ENCODE results near the gene ARHGAP27.

The ARHGAP27 gene

DNA sequence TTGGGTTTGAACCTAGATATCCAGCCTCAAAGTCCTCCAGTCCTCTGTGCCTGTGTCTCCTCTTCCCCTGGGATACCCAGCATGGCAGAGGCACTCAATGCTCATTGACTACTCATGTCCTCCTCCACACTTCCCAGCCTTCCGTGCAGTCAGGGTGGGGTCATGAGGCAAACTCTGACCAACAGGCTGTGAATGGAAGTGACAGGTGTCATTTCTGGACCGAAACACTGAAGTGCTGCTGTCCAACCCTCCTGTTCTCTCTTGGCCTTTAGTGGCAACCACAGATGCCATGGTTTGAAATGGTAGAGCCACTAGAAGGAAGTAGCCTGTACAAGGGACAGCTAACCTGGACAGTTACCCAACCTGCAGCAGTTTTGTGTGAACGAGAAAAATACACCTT, 69.2 kb downstream of the ARHGAP27 start:
- no peak overlapping the region for H2BK5ac ChIP-seq (ENCODE audit: low read length)
- H3K14ac ChIP-seq (ENCODE audit: low read length) = no peak overlapping the region
- H2BK15ac ChIP-seq (ENCODE audit: low read length) = no peak overlapping the region
- no peak overlapping the region for H4K91ac ChIP-seq (ENCODE audit: low read depth, low read length, poor library complexity)
- no peak overlapping the region for H3K27ac ChIP-seq (replicated peaks; ENCODE audit: low read length)
- peaks cover 0 to 2% of the 10 kb centered on the region in 2 donors for H3K9me3 ChIP-seq (replicated peaks in 1 of 2; ENCODE audit: control insufficient read depth in 2 of 2, insufficient read depth in 1 of 2, low read depth in 1 of 2, low read length in 2 of 2)
- no CpG with 5 or more reads among the region's 3 CpGs for WGBS, 2 donors (ENCODE audit: extremely low coverage in 2 of 2, insufficient read length in 2 of 2, insufficient replicate concordance in 1 of 2)
- no peak overlapping the region for H3K18ac ChIP-seq (ENCODE audit: low read length)
- no peak overlapping the region for H2BK120ac ChIP-seq (ENCODE audit: low read depth, low read length)
- H2BK12ac ChIP-seq (ENCODE audit: low read length) = no peak overlapping the region
- no peak overlapping the region for H3K4me2 ChIP-seq (ENCODE audit: insufficient read depth, low read length, poor library complexity, severe bottlenecking)
- H4K8ac ChIP-seq (ENCODE audit: low read depth, low read length) = no peak overlapping the region
- peaks cover 4 to 14% of the 10 kb centered on the region in 2 donors for H3K4me1 ChIP-seq (ENCODE audit: control insufficient read depth in 2 of 2, insufficient read depth in 1 of 2, low read depth in 1 of 2, low read length in 2 of 2)
- H2AK5ac ChIP-seq (ENCODE audit: low read depth, low read length) = no peak overlapping the region
- H3K4me3 ChIP-seq (ENCODE audit: low read length in 2 of 2) = no peak overlapping the region
- DNase-seq (ENCODE audit: low spot score) = no peak
- H3K79me1 ChIP-seq (ENCODE audit: low read depth, low read length) = no peaks in the 10 kb centered on the region
- H2AFZ ChIP-seq (ENCODE audit: low read length) = no peak overlapping the region
- H3K27me3 ChIP-seq (ENCODE audit: control insufficient read depth in 3 of 3, insufficient read depth in 3 of 3, low read depth in 1 of 3, low read length in 3 of 3) = peaks cover 0 to 4% (median 0%) of the 10 kb centered on the region in 3 experiments
- H3K36me3 ChIP-seq (replicated peaks in 1 of 2; ENCODE audit: control insufficient read depth in 2 of 2, insufficient read depth in 2 of 2, low read length in 2 of 2) = no peaks in the 10 kb centered on the region
- H3K4ac ChIP-seq (ENCODE audit: low read length) = no peak overlapping the region
- H3K23ac ChIP-seq (ENCODE audit: low read depth, low read length, poor library complexity) = no peak overlapping the region
- no peak overlapping the region for H3K9ac ChIP-seq (ENCODE audit: low read depth, low read length, poor library complexity)

GRCh38 chr17:45361976-45362375, 70.7 kb downstream of the ARHGAP27 start:
- no peak overlapping the region for H2AK5ac ChIP-seq (ENCODE audit: low read depth, low read length)
- no peaks in the 10 kb centered on the region for H3K79me1 ChIP-seq (ENCODE audit: low read depth, low read length)
- no peak for DNase-seq (ENCODE audit: low spot score)
- no peak overlapping the region for H3K4ac ChIP-seq (ENCODE audit: low read length)
- H3K27ac ChIP-seq (replicated peaks; ENCODE audit: low read length) = no peak overlapping the region
- peaks cover 4 to 10% of the 10 kb centered on the region in 2 donors for H3K4me1 ChIP-seq (ENCODE audit: control insufficient read depth in 2 of 2, insufficient read depth in 1 of 2, low read depth in 1 of 2, low read length in 2 of 2)
- H3K9me3 ChIP-seq (replicated peaks in 1 of 2; ENCODE audit: control insufficient read depth in 2 of 2, insufficient read depth in 1 of 2, low read depth in 1 of 2, low read length in 2 of 2) = peaks cover 0 to 2% of the 10 kb centered on the region in 2 donors
- no peak overlapping the region for H2BK12ac ChIP-seq (ENCODE audit: low read length)
- H3K27me3 ChIP-seq (ENCODE audit: control insufficient read depth in 3 of 3, insufficient read depth in 3 of 3, low read depth in 1 of 3, low read length in 3 of 3) = peaks cover 0 to 4% (median 0%) of the 10 kb centered on the region in 3 experiments
- H3K23ac ChIP-seq (ENCODE audit: low read depth, low read length, poor library complexity) = no peak overlapping the region
- H3K36me3 ChIP-seq (replicated peaks in 1 of 2; ENCODE audit: control insufficient read depth in 2 of 2, insufficient read depth in 2 of 2, low read length in 2 of 2) = no peaks in the 10 kb centered on the region
- H3K4me2 ChIP-seq (ENCODE audit: insufficient read depth, low read length, poor library complexity, severe bottlenecking) = no peak overlapping the region
- H3K4me3 ChIP-seq (ENCODE audit: low read length in 2 of 2) = no peak overlapping the region
- H3K9ac ChIP-seq (ENCODE audit: low read depth, low read length, poor library complexity) = no peak overlapping the region
- no peak overlapping the region for H3K18ac ChIP-seq (ENCODE audit: low read length)
- WGBS, 2 donors (ENCODE audit: extremely low coverage in 2 of 2, insufficient read length in 2 of 2, insufficient replicate concordance in 1 of 2) = no CpG with 5 or more reads among the region's 4 CpGs
- H2BK120ac ChIP-seq (ENCODE audit: low read depth, low read length) = no peak overlapping the region
- H4K91ac ChIP-seq (ENCODE audit: low read depth, low read length, poor library complexity) = no peak overlapping the region
- H2AFZ ChIP-seq (ENCODE audit: low read length) = no peak overlapping the region
- no peak overlapping the region for H3K14ac ChIP-seq (ENCODE audit: low read length)
- no peak overlapping the region for H2BK5ac ChIP-seq (ENCODE audit: low read length)
- H4K8ac ChIP-seq (ENCODE audit: low read depth, low read length) = no peak overlapping the region
- H2BK15ac ChIP-seq (ENCODE audit: low read length) = no peak overlapping the region

- no peak overlapping the region for H3K27ac ChIP-seq (replicated peaks; ENCODE audit: low read length)
- H3K4me2 ChIP-seq (ENCODE audit: insufficient read depth, low read length, poor library complexity, severe bottlenecking) = no peak overlapping the region
- H3K4ac ChIP-seq (ENCODE audit: low read length) = no peak overlapping the region
- H3K36me3 ChIP-seq (replicated peaks in 1 of 2; ENCODE audit: control insufficient read depth in 2 of 2, insufficient read depth in 2 of 2, low read length in 2 of 2) = no peaks in the 10 kb centered on the region
- no CpG with 5 or more reads among the region's 3 CpGs for whole genome bisulfite sequencing, 2 donors (ENCODE audit: extremely low coverage in 2 of 2, insufficient read length in 2 of 2, insufficient replicate concordance in 1 of 2)
- no peak overlapping the region for H3K14ac ChIP-seq (ENCODE audit: low read length)
- no peak overlapping the region for H2AK5ac ChIP-seq (ENCODE audit: low read depth, low read length)
- peaks cover 0 to 4% (median 0%) of the 10 kb centered on the region in 3 experiments for H3K27me3 ChIP-seq (ENCODE audit: control insufficient read depth in 3 of 3, insufficient read depth in 3 of 3, low read depth in 1 of 3, low read length in 3 of 3)
- no peak overlapping the region for H3K18ac ChIP-seq (ENCODE audit: low read length)
- H4K8ac ChIP-seq (ENCODE audit: low read depth, low read length) = no peak overlapping the region
- peaks cover 4 to 7% of the 10 kb centered on the region in 2 donors for H3K4me1 ChIP-seq (ENCODE audit: control insufficient read depth in 2 of 2, insufficient read depth in 1 of 2, low read depth in 1 of 2, low read length in 2 of 2)
- no peaks in the 10 kb centered on the region for H3K79me1 ChIP-seq (ENCODE audit: low read depth, low read length)
- no peak overlapping the region for H2BK120ac ChIP-seq (ENCODE audit: low read depth, low read length)
- H3K23ac ChIP-seq (ENCODE audit: low read depth, low read length, poor library complexity) = no peak overlapping the region
- H2BK5ac ChIP-seq (ENCODE audit: low read length) = no peak overlapping the region
- no peak overlapping the region for H3K4me3 ChIP-seq (ENCODE audit: low read length in 2 of 2)
- no peak overlapping the region for H2BK15ac ChIP-seq (ENCODE audit: low read length)
- peaks cover 0 to 2% of the 10 kb centered on the region in 2 donors for H3K9me3 ChIP-seq (replicated peaks in 1 of 2; ENCODE audit: control insufficient read depth in 2 of 2, insufficient read depth in 1 of 2, low read depth in 1 of 2, low read length in 2 of 2)
- no peak overlapping the region for H4K91ac ChIP-seq (ENCODE audit: low read depth, low read length, poor library complexity)
- no peak overlapping the region for H2BK12ac ChIP-seq (ENCODE audit: low read length)
- H2AFZ ChIP-seq (ENCODE audit: low read length) = no peak overlapping the region
- DNase-seq (ENCODE audit: low spot score) = no peak
- no peak overlapping the region for H3K9ac ChIP-seq (ENCODE audit: low read depth, low read length, poor library complexity)
Observed at GRCh38 chr17:45361451-45361850, 71.2 kb downstream of the ARHGAP27 start.

GRCh38 chr17:45357364-45357997, 75.2 kb downstream of the ARHGAP27 start:
- H2BK5ac ChIP-seq (ENCODE audit: low read length) = no peak overlapping the region
- no peak overlapping the region for H3K18ac ChIP-seq (ENCODE audit: low read length)
- H4K91ac ChIP-seq (ENCODE audit: low read depth, low read length, poor library complexity) = no peak overlapping the region
- no CpG with 5 or more reads among the region's 5 CpGs for WGBS, 2 donors (ENCODE audit: extremely low coverage in 2 of 2, insufficient read length in 2 of 2, insufficient replicate concordance in 1 of 2)
- H4K8ac ChIP-seq (ENCODE audit: low read depth, low read length) = no peak overlapping the region
- peaks cover 0 to 2% (median 0%) of the 10 kb centered on the region in 3 experiments for H3K27me3 ChIP-seq (ENCODE audit: control insufficient read depth in 3 of 3, insufficient read depth in 3 of 3, low read depth in 1 of 3, low read length in 3 of 3)
- H3K79me1 ChIP-seq (ENCODE audit: low read depth, low read length) = no peaks in the 10 kb centered on the region
- H2AK5ac ChIP-seq (ENCODE audit: low read depth, low read length) = no peak overlapping the region
- no peak overlapping the region for H3K4me3 ChIP-seq (ENCODE audit: low read length in 2 of 2)
- no peaks in the 10 kb centered on the region for H3K4me1 ChIP-seq (ENCODE audit: control insufficient read depth in 2 of 2, insufficient read depth in 1 of 2, low read depth in 1 of 2, low read length in 2 of 2)
- no peaks in the 10 kb centered on the region for H3K9me3 ChIP-seq (replicated peaks in 1 of 2; ENCODE audit: control insufficient read depth in 2 of 2, insufficient read depth in 1 of 2, low read depth in 1 of 2, low read length in 2 of 2)
- no peaks in the 10 kb centered on the region for H3K36me3 ChIP-seq (replicated peaks in 1 of 2; ENCODE audit: control insufficient read depth in 2 of 2, insufficient read depth in 2 of 2, low read length in 2 of 2)
- H2BK15ac ChIP-seq (ENCODE audit: low read length) = no peak overlapping the region
- H2BK12ac ChIP-seq (ENCODE audit: low read length) = no peak overlapping the region
- no peak overlapping the region for H3K14ac ChIP-seq (ENCODE audit: low read length)
- H3K4ac ChIP-seq (ENCODE audit: low read length) = no peak overlapping the region
- H3K4me2 ChIP-seq (ENCODE audit: insufficient read depth, low read length, poor library complexity, severe bottlenecking) = no peak overlapping the region
- no peak for DNase-seq (ENCODE audit: low spot score)
- H2AFZ ChIP-seq (ENCODE audit: low read length) = no peak overlapping the region
- no peak overlapping the region for H2BK120ac ChIP-seq (ENCODE audit: low read depth, low read length)
- H3K27ac ChIP-seq (replicated peaks; ENCODE audit: low read length) = no peak overlapping the region
- no peak overlapping the region for H3K9ac ChIP-seq (ENCODE audit: low read depth, low read length, poor library complexity)
- no peak overlapping the region for H3K23ac ChIP-seq (ENCODE audit: low read depth, low read length, poor library complexity)

All from neuronal stem cell (in vitro differentiated cells).